ENCODE measurements around the gene PIGK.

- TF ChIP-seq CTCF (IDR thresholded peaks at IDR 0.05) (no peak), POLR2AphosphoS5 (IDR thresholded peaks at IDR 0.05) (no peak), POLR2A (IDR thresholded peaks at IDR 0.05) (no peak)
Measured at GRCh38 chr1:77200806-77201205, 18.4 kb downstream of the PIGK start.

All from sigmoid colon (tissue), 4 donors.